ENCODE measurements around the gene CASKIN2. TPM values are rescaled to one million over a fixed set of nuclear protein-coding genes. Genes with fewer than 3 reads are reported as not detected.
"Not testable (repeated sequence)": the region's sequence is repeated elsewhere in the genome, so short reads cannot be mapped to it uniquely, and the experiment has no call there.

The CASKIN2 gene
- total RNA-seq, 2 experiments from 2014 or later, result 1.0 TPM; not detected in 1

DNA sequence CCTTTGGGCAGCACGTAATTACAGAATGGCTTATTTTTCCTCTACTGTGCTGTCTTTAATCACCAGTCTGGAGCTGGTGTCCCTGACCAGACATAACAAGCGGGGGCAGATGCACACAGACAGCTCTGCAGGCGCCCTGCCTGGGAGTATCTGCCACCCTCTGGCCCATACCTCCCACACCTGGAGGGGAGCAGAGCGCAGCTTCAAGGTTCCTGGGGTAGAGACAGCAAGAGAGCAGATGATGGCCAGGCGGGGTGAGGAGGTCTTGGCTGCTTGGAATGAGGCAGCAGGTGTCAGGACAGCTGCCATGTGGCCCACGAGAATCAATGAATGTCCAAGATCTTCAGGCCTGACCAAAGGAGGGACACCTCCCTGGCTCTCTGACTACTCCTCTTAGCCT, 35.1 kb downstream of the CASKIN2 start:
- Histone ChIP-seq H4K20me1 (ENCODE audit: insufficient read depth, low read length) (no peaks in the 10 kb centered on the region), H3K4me2 (ENCODE audit: low read length) (no peak overlapping the region), H3K79me2 (ENCODE audit: insufficient read depth, low read depth, low read length) (no peaks in the 10 kb centered on the region), H3K4me1 (ENCODE audit: insufficient read depth, low read length, poor library complexity, severe bottlenecking) (no peaks in the 10 kb centered on the region), H3K9me3 (ENCODE audit: low read length) (no peaks in the 10 kb centered on the region), H3K27ac (ENCODE audit: low read depth, low read length, poor library complexity, severe bottlenecking) (no peak overlapping the region), H3K9me2 (ENCODE audit: insufficient read depth, low read length) (no peaks in the 10 kb centered on the region), H3K36me3 (ENCODE audit: insufficient read depth, low read length) (no peaks in the 10 kb centered on the region; the same call in 1 of the 2 replicates), H2AFZ (ENCODE audit: low read length) (no peak overlapping the region), H3K4me3 (ENCODE audit: low read depth, low read length, poor library complexity, severe bottlenecking) (no peak overlapping the region)
- TF ChIP-seq, protein P1, sequence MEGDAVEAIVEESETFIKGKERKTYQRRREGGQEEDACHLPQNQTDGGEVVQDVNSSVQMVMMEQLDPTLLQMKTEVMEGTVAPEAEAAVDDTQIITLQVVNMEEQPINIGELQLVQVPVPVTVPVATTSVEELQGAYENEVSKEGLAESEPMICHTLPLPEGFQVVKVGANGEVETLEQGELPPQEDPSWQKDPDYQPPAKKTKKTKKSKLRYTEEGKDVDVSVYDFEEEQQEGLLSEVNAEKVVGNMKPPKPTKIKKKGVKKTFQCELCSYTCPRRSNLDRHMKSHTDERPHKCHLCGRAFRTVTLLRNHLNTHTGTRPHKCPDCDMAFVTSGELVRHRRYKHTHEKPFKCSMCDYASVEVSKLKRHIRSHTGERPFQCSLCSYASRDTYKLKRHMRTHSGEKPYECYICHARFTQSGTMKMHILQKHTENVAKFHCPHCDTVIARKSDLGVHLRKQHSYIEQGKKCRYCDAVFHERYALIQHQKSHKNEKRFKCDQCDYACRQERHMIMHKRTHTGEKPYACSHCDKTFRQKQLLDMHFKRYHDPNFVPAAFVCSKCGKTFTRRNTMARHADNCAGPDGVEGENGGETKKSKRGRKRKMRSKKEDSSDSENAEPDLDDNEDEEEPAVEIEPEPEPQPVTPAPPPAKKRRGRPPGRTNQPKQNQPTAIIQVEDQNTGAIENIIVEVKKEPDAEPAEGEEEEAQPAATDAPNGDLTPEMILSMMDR (conservative IDR thresholded peaks at IDR 0.05; ENCODE audit: low read length), result no peak
- TF ChIP-seq EZH2phosphoT487 (IDR thresholded peaks at IDR 0.05; ENCODE audit: borderline replicate concordance, low read depth, low read length), result no peak
- intact Hi-C loops (cut with micrococcal nuclease; ENCODE audit: unreplicated experiment), result no loop called here
- CTCF ChIA-PET (ENCODE audit: unreplicated experiment), result no interaction called here
- POLR2A ChIA-PET, result no interaction called here
- no peak for DNase-seq (ENCODE audit: low spot score)
- BruUV-seq (replicated peaks), result no TSS peak

DNA sequence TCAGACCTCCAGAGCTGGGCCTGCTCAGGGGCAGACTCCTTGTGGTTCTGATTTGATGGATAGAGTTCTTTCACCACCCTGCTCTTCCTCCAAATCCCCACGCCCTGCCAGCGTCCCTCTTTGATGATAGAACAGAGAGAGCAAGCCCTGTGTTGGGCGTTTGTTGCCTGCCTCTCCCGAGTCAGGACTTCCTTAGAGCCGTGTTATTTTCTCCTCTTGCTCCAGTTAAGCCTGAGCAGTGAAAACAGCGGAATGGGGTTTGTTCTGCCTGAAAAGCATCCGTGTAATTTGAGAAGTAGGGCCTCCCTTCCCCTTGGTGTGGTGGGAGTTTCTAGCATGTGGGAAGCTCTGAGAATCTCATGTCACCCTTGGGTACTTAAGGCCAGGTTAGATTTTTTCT, 36.8 kb downstream of the CASKIN2 start:
- H4K20me1 ChIP-seq (ENCODE audit: insufficient read depth, low read length), result no peaks in the 10 kb centered on the region
- H3K79me2 ChIP-seq (ENCODE audit: insufficient read depth, low read depth, low read length), result no peaks in the 10 kb centered on the region
- CTCF ChIA-PET (ENCODE audit: unreplicated experiment), result no interaction called here
- BruUV-seq (replicated peaks), result no TSS peak
- H3K4me3 ChIP-seq (ENCODE audit: low read depth, low read length, poor library complexity, severe bottlenecking), result no peak overlapping the region
- POLR2A ChIA-PET, result no interaction called here
- H3K9me2 ChIP-seq (ENCODE audit: insufficient read depth, low read length), result no peaks in the 10 kb centered on the region
- H3K4me1 ChIP-seq (ENCODE audit: insufficient read depth, low read length, poor library complexity, severe bottlenecking), result no peaks in the 10 kb centered on the region
- no peak overlapping the region for H3K27ac ChIP-seq (ENCODE audit: low read depth, low read length, poor library complexity, severe bottlenecking)
- no peak overlapping the region for H2AFZ ChIP-seq (ENCODE audit: low read length)
- H3K36me3 ChIP-seq (ENCODE audit: insufficient read depth, low read length), result peaks cover 5% of the 10 kb centered on the region
- TF ChIP-seq, protein P1 (conservative IDR thresholded peaks at IDR 0.05; ENCODE audit: low read length), result no peak
- TF ChIP-seq EZH2phosphoT487 (IDR thresholded peaks at IDR 0.05; ENCODE audit: borderline replicate concordance, low read depth, low read length), result no peak
- no peak overlapping the region for H3K4me2 ChIP-seq (ENCODE audit: low read length)
- no peaks in the 10 kb centered on the region for H3K9me3 ChIP-seq (ENCODE audit: low read length)
- intact Hi-C loops (cut with micrococcal nuclease; ENCODE audit: unreplicated experiment), result no loop called here
- no peak for DNase-seq (ENCODE audit: low spot score)

DNA sequence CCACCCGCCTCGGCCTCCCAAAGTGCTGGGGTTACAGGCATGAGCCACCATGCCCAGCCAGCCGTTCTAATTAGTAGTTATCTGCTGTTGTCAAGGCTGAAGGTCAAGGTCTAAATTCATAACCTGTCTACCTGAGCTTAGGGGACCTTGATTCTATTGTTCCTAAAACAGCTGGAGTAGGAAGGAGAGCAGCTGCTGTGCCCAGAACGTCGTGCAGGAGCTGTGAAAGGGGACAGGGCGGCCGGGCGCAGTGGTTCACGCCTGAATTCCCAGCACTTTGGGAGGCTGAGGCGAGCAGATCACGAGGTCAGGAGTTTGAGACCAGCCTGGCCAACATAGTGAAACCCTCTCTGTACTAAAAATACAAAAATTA, 37.9 kb downstream of the CASKIN2 start:
- H3K9me3 ChIP-seq (ENCODE audit: low read length); H3K9me2 ChIP-seq (ENCODE audit: insufficient read depth, low read length); H4K20me1 ChIP-seq (ENCODE audit: insufficient read depth, low read length); H3K4me3 ChIP-seq (ENCODE audit: low read depth, low read length, poor library complexity, severe bottlenecking); H3K4me1 ChIP-seq (ENCODE audit: insufficient read depth, low read length, poor library complexity, severe bottlenecking); H2AFZ ChIP-seq (ENCODE audit: low read length); DNase-seq (ENCODE audit: low spot score); CTCF ChIA-PET (ENCODE audit: unreplicated experiment); intact Hi-C loops (cut with micrococcal nuclease; ENCODE audit: unreplicated experiment); H3K4me2 ChIP-seq (ENCODE audit: low read length); H3K27ac ChIP-seq (ENCODE audit: low read depth, low read length, poor library complexity, severe bottlenecking); H3K79me2 ChIP-seq (ENCODE audit: insufficient read depth, low read depth, low read length); BruUV-seq (replicated peaks): not testable (repeated sequence)
- peaks cover 16% of the 10 kb centered on the region for H3K36me3 ChIP-seq (ENCODE audit: insufficient read depth, low read length)
- POLR2A ChIA-PET, result interaction anchor here (1.3 kb wide), 1 partner anchor 10 kb away, joined by 3 read pairs; no protein-coding TSS in a partner anchor

Data from OCI-LY7 (cell line).